Neural crest cell (in vitro differentiated cells): ENCODE results near the gene RHOT1. TPM values are rescaled to one million over a fixed set of nuclear protein-coding genes. Genes with fewer than 3 reads are reported as not detected.

Source experiments
- DNase-seq: peaks from one replicate; pipeline ENCODE4 v3.0.0; 2021; ENCODE audit warnings: low read depth, mixed read lengths, low spot score
- H3K27ac Mint-ChIP-seq: one replicate; pipeline ENCODE4 v1.8.0; 2021; ENCODE audit warnings: mild to moderate bottlenecking, mixed read lengths; ENCODE audit not compliant: unreplicated experiment
- H3K27me3 Mint-ChIP-seq: 2 replicates; pipeline ENCODE4 v1.8.0; 2021; ENCODE audit warnings: low read depth, mild to moderate bottlenecking, mixed read lengths
- H3K36me3 Mint-ChIP-seq: 2 replicates; pipeline ENCODE4 v1.8.0; 2021; ENCODE audit warnings: low read depth, mild to moderate bottlenecking, mixed read lengths
- H3K4me1 Mint-ChIP-seq: 2 replicates; pipeline ENCODE4 v1.8.0; 2021; ENCODE audit warnings: mixed read lengths
- H3K4me3 Mint-ChIP-seq: one replicate; pipeline ENCODE4 v1.8.0; 2021; ENCODE audit warnings: mild to moderate bottlenecking, mixed read lengths
- H3K9me3 Mint-ChIP-seq: 2 replicates; pipeline ENCODE4 v1.8.0; 2021; ENCODE audit warnings: mixed read lengths
- CTCF ChIP-seq: fragments of 200-600 bp; sonication (generic); conservative IDR thresholded peaks from 2 replicates; pipeline ENCODE4 v1.5.0; 2021; ENCODE audit warnings: antibody characterized with exemption, mild to moderate bottlenecking
- total RNA-seq: library from RNA; stranded (reverse); gene quantifications from 2 replicates; pipeline ENCODE4 v1.2.1, GENCODE V29; 2021

RHOT1 gene
- total RNA-seq, 1 donor from 2014 or later = 30.1 TPM

DNA sequence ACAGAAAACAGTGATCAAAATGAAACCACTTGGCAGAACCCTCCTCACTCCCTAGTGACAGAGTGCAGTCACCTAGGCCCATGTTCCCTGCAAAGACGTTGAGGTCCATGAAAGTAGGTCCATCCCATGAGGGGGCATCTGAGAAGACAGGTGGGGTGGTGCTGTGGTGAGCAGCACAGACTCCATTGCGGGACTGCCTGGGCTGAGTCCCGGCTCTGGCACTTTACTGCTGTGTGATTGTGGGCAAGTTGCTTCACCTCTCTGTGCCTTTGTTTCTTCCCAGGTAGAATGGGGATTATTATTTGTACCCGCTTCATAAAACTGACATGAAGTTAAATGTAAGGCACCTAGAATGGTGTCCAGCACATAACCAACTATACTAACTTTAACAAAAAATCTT, 23.5 kb upstream of the RHOT1 start:
- Mint-ChIP-seq H3K27me3 (no peaks in the 10 kb centered on the region), H3K4me1 (peaks cover 9% of the 10 kb centered on the region), H3K9me3 (no peaks in the 10 kb centered on the region), H3K27ac (no peak overlapping the region), H3K4me3 (no peak overlapping the region), H3K36me3 (no peaks in the 10 kb centered on the region)
- no peak for DNase-seq
- TF ChIP-seq CTCF = no peak

GRCh38 chr17:32120141-32120540, 22.2 kb upstream of the RHOT1 start:
- Mint-ChIP-seq H3K36me3 (no peaks in the 10 kb centered on the region), H3K4me3 (no peak overlapping the region), H3K4me1 (peaks cover 3% of the 10 kb centered on the region), H3K9me3 (no peaks in the 10 kb centered on the region), H3K27me3 (no peaks in the 10 kb centered on the region), H3K27ac (no peak overlapping the region)
- no peak for DNase-seq
- TF ChIP-seq CTCF = no peak

- no peak overlapping the region for H3K27ac Mint-ChIP-seq
- no peak overlapping the region for H3K4me3 Mint-ChIP-seq
- TF ChIP-seq CTCF = no peak
- no peaks in the 10 kb centered on the region for H3K27me3 Mint-ChIP-seq
- no peak for DNase-seq
- no peaks in the 10 kb centered on the region for H3K36me3 Mint-ChIP-seq
- H3K4me1 Mint-ChIP-seq = peaks cover 3% of the 10 kb centered on the region
- no peaks in the 10 kb centered on the region for H3K9me3 Mint-ChIP-seq
Observed at GRCh38 chr17:32120716-32121115, 21.6 kb upstream of the RHOT1 start.

DNA sequence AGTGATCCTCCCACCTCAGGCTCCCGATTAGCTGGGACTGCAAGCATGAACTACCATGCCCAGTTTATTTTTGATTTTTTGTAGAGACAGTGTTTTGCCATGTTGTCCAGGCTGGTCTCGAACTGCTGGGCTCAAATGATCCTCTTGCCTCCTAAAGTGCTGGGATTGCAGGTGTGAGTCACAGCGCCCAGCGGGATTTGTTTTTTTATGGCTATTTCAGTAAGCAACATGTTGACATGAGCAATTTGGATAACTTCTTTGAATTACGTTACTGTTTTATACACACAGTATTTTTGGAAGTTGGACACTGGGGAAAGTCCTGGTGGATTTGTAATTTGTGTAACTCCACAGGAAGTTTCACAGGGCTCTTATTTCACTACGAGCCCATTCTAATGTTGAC, 18.5 kb upstream of the RHOT1 start:
- no peak for TF ChIP-seq CTCF

DNA sequence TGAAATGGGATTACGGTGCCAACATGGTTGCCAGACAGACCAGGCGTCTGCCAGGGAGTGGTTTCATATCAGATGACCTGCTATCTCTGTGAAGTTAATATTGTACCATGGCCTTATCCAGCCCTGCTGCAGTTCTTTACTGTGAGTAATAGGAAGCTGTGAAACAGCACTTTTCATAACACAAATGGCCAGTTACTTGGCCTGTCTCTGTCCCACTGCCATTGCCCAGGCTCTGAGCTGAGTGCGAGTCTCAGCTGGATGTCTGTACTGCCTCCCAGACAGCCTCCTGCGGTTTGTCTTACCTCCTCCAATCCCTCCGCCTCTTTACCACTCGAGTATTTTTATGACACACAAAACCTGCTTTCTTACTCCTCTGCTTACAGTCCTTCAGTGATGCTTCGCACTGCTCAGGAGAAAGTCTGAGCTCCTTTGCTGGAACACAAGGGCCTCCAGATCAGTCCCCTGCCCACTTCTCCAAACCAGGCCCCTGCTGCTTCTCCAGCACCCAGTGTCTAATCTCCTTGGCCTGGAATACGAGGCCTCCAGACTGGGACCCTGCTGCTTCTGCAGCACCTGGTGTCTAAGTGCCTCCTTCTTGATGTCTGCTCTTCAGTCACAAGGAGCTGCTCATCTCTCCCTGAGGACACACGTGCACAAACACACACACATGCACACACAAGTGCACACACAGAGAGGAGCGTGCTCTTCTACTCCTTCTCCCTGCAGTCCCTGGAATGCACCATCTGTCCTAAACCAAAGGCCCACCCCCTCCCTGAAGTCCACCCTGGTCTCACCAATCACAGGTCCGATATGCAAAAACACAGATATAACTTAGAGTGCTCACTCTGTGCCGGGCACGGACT, 17.1 kb upstream of the RHOT1 start:
- DNase-seq = no peak
- Mint-ChIP-seq H3K4me1 (peaks cover 16% of the 10 kb centered on the region), H3K9me3 (no peaks in the 10 kb centered on the region), H3K27ac (peak overlapping the region; percentile 63), H3K4me3 (peak overlapping the region; percentile 11), H3K27me3 (no peaks in the 10 kb centered on the region), H3K36me3 (no peaks in the 10 kb centered on the region)
- TF ChIP-seq CTCF = no peak

More for the DNA sequence above, 18.5 kb upstream of the RHOT1 start:
- peaks cover 16% of the 10 kb centered on the region for H3K4me1 Mint-ChIP-seq
- no peaks in the 10 kb centered on the region for H3K9me3 Mint-ChIP-seq
- no peak for DNase-seq
- peak overlapping the region; percentile 1 for H3K27ac Mint-ChIP-seq
- no peaks in the 10 kb centered on the region for H3K27me3 Mint-ChIP-seq
- no peak overlapping the region for H3K4me3 Mint-ChIP-seq
- no peaks in the 10 kb centered on the region for H3K36me3 Mint-ChIP-seq
